Smooth muscle cell of bladder (primary cell): ENCODE results near the gene APOBEC3H. TPM values are rescaled to one million over a fixed set of nuclear protein-coding genes. Genes with fewer than 3 reads are reported as not detected.

ENCODE experiments used
- total RNA-seq: library from RNA; depleted of rRNA; stranded (reverse); fragments of >200 nt; gene quantifications from 2 replicates; pipeline ENCODE4 v1.2.3, GENCODE V29; 2014

The APOBEC3H gene
- 0.18 and 0.28 TPM in 2 replicates for total RNA-seq

GRCh38 chr22:39097098-39098020 lies at the start of gene APOBEC3H:
Gene APOBEC3H, plus strand, starts transcription at chr22:39097244. Its CDS starts 3,035 bp downstream, at chr22:39100279.

DNA sequence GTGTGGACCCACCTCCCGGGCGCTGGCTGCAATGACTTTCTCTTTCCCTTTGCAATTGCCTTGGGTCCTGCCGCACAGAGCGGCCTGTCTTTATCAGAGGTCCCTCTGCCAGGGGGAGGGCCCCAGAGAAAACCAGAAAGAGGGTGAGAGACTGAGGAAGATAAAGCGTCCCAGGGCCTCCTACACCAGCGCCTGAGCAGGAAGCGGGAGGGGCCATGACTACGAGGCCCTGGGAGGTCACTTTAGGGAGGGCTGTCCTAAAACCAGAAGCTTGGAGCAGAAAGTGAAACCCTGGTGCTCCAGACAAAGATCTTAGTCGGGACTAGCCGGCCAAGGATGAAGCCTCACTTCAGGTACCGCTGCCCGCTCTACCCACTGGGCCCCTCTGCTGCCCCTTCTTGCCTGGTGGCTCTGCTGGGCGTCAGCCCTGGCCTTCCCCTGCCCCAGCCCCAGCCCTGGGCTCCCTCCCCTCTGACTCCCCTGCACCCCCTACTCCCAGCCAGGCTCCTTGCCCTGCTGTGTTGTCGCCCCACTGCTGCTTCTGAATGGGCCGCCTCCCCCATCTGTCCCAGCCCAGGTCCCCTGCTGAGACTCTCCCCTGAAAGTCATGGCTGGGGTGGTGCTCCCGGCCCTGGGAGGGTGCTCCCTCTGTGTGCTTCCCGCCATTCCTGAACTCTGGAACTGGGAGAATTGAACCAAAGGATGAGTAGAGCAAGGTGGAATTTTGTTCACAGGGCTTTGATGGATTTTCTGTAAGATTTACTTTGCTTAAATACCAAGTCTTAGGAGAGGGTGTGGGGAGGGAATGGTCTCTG lies 19.8 kb upstream of the APOBEC3H start, which contains the start of gene APOBEC3G:
TSS of gene APOBEC3G (plus strand) at position 250 of the 815 bp plus-strand sequence. CDS start at position 337, 87 bp downstream.

GRCh38 chr22:39152511-39153219 lies 55.6 kb downstream of the APOBEC3H start, which contains the start of gene CBX7:
Gene CBX7, minus strand, starts transcription at chr22:39152680. Its CDS starts 236 bp downstream, at chr22:39152444.

Other genes with a start within 250 kb of the APOBEC3H start
- gene CBX6, start 225.0 kb upstream of the APOBEC3H start, total RNA-seq = 27.6 and 40.1 TPM in 2 replicates
- gene APOBEC3A, start 139.6 kb upstream of the APOBEC3H start, total RNA-seq = not detected in 2 replicates
- 0.37 and 0.43 TPM in 2 replicates for gene APOBEC3B, start 114.9 kb upstream of the APOBEC3H start, total RNA-seq
- 5.6 and 7.5 TPM in 2 replicates for gene APOBEC3C, start 83.0 kb upstream of the APOBEC3H start, total RNA-seq
- gene APOBEC3D, start 76.1 kb upstream of the APOBEC3H start, total RNA-seq = 1.1 and 1.3 TPM in 2 replicates
- 5.5 and 7.1 TPM in 2 replicates for gene APOBEC3F, start 56.4 kb upstream of the APOBEC3H start, total RNA-seq
- 11.6 and 15.1 TPM in 2 replicates for gene APOBEC3G, start 20.0 kb upstream of the APOBEC3H start, total RNA-seq
- 3.4 and 6.6 TPM in 2 replicates for gene CBX7, start 55.4 kb downstream of the APOBEC3H start, total RNA-seq
- 0.09 and 0.14 TPM in 2 replicates for gene PDGFB, start 147.7 kb downstream of the APOBEC3H start, total RNA-seq
- gene RPL3, start 222.4 kb downstream of the APOBEC3H start, total RNA-seq = 3,502 and 3,526 TPM in 2 replicates